ENCODE measurements around the gene FRG2. TPM values are rescaled to one million over a fixed set of nuclear protein-coding genes. Genes with fewer than 3 reads are reported as not detected.
"Not testable (repeated sequence)": the region's sequence is repeated elsewhere in the genome, so short reads cannot be mapped to it uniquely, and the experiment has no call there.

FRG2 gene
- total RNA-seq (not detected in 2 replicates), polyA plus RNA-seq (not detected in 2 replicates)

GRCh38 chr4:190027156-190027555, at the start of gene FRG2:
TSS of gene FRG2 (minus strand) at chr4:190027256. CDS start at chr4:190027204, 52 bp downstream.
- H3K27me3 ChIP-seq; H2AFZ ChIP-seq; H3K4me2 ChIP-seq; DNase-seq (ENCODE audit: low spot score); H3K9me2 ChIP-seq (replicated peaks; ENCODE audit: insufficient read depth); H3K9me3 ChIP-seq (ENCODE audit: low read depth); H3K4me3 ChIP-seq; H3K4me1 ChIP-seq (ENCODE audit: insufficient read depth); H4K20me1 ChIP-seq (ENCODE audit: insufficient read depth, poor library complexity, severe bottlenecking); H3K79me2 ChIP-seq; H3K27ac ChIP-seq; H3K36me3 ChIP-seq (replicated peaks; ENCODE audit: insufficient read depth, low read depth): not testable (repeated sequence)
- 70% methylated on average over 1 of the region's 10 CpGs for WGBS (ENCODE audit: low lambda C conversion rate, missing lambda C conversion rate)

- not testable (repeated sequence) for H3K4me1 ChIP-seq (ENCODE audit: insufficient read depth); H3K27me3 ChIP-seq; H3K36me3 ChIP-seq (replicated peaks; ENCODE audit: insufficient read depth, low read depth); H3K9me2 ChIP-seq (replicated peaks; ENCODE audit: insufficient read depth); H3K79me2 ChIP-seq; H4K20me1 ChIP-seq (ENCODE audit: insufficient read depth, poor library complexity, severe bottlenecking); H3K4me3 ChIP-seq; H2AFZ ChIP-seq; H3K27ac ChIP-seq; H3K9me3 ChIP-seq (ENCODE audit: low read depth); H3K4me2 ChIP-seq
- DNase-seq (ENCODE audit: low spot score), result peak; percentile 6
- 87% methylated on average over 38 of the region's 45 CpGs for WGBS (ENCODE audit: low lambda C conversion rate, missing lambda C conversion rate)
Observed at GRCh38 chr4:190068351-190068750, 41.3 kb upstream of the FRG2 start.

- H3K27me3 ChIP-seq; H3K27ac ChIP-seq; H3K36me3 ChIP-seq (replicated peaks; ENCODE audit: insufficient read depth, low read depth); H2AFZ ChIP-seq; H3K9me2 ChIP-seq (replicated peaks; ENCODE audit: insufficient read depth); H3K9me3 ChIP-seq (ENCODE audit: low read depth); DNase-seq (ENCODE audit: low spot score); H3K79me2 ChIP-seq; H4K20me1 ChIP-seq (ENCODE audit: insufficient read depth, poor library complexity, severe bottlenecking); H3K4me2 ChIP-seq; H3K4me3 ChIP-seq; H3K4me1 ChIP-seq (ENCODE audit: insufficient read depth): not testable (repeated sequence)
- WGBS (ENCODE audit: low lambda C conversion rate, missing lambda C conversion rate), result 80% methylated on average over 3 of the region's 3 CpGs
Observed at GRCh38 chr4:190064805-190065204, 37.7 kb upstream of the FRG2 start.

GRCh38 chr4:190064342-190064741, 37.3 kb upstream of the FRG2 start, which contains the start of gene DBET:
TSS of gene DBET (plus strand) at chr4:190064502.
- H2AFZ ChIP-seq; H3K27ac ChIP-seq; H3K4me2 ChIP-seq; H3K36me3 ChIP-seq (replicated peaks; ENCODE audit: insufficient read depth, low read depth); H3K9me3 ChIP-seq (ENCODE audit: low read depth); H3K9me2 ChIP-seq (replicated peaks; ENCODE audit: insufficient read depth); H4K20me1 ChIP-seq (ENCODE audit: insufficient read depth, poor library complexity, severe bottlenecking); H3K79me2 ChIP-seq; H3K4me3 ChIP-seq; DNase-seq (ENCODE audit: low spot score); H3K4me1 ChIP-seq (ENCODE audit: insufficient read depth); H3K27me3 ChIP-seq: not testable (repeated sequence)
- 49% methylated on average over 2 of the region's 2 CpGs for WGBS (ENCODE audit: low lambda C conversion rate, missing lambda C conversion rate)

GRCh38 chr4:190058997-190059396, 31.9 kb upstream of the FRG2 start:
- not testable (repeated sequence) for H3K9me3 ChIP-seq (ENCODE audit: low read depth); H3K27ac ChIP-seq; H3K4me1 ChIP-seq (ENCODE audit: insufficient read depth); DNase-seq (ENCODE audit: low spot score); H2AFZ ChIP-seq; H3K4me2 ChIP-seq; H3K9me2 ChIP-seq (replicated peaks; ENCODE audit: insufficient read depth); H4K20me1 ChIP-seq (ENCODE audit: insufficient read depth, poor library complexity, severe bottlenecking); H3K36me3 ChIP-seq (replicated peaks; ENCODE audit: insufficient read depth, low read depth); H3K4me3 ChIP-seq; H3K79me2 ChIP-seq; H3K27me3 ChIP-seq
- WGBS (ENCODE audit: low lambda C conversion rate, missing lambda C conversion rate), result 46% methylated on average over 2 of the region's 4 CpGs

GRCh38 chr4:190049378-190050239, 22.6 kb upstream of the FRG2 start:
- H2AFZ ChIP-seq; H3K4me2 ChIP-seq; H4K20me1 ChIP-seq (ENCODE audit: insufficient read depth, poor library complexity, severe bottlenecking); H3K27ac ChIP-seq; H3K79me2 ChIP-seq; H3K27me3 ChIP-seq; H3K4me3 ChIP-seq; DNase-seq (ENCODE audit: low spot score); H3K9me2 ChIP-seq (replicated peaks; ENCODE audit: insufficient read depth); H3K4me1 ChIP-seq (ENCODE audit: insufficient read depth); H3K9me3 ChIP-seq (ENCODE audit: low read depth); H3K36me3 ChIP-seq (replicated peaks; ENCODE audit: insufficient read depth, low read depth): not testable (repeated sequence)
- 83% methylated on average over 5 of the region's 28 CpGs for WGBS (ENCODE audit: low lambda C conversion rate, missing lambda C conversion rate)

- H3K9me2 ChIP-seq (replicated peaks; ENCODE audit: insufficient read depth); H3K4me1 ChIP-seq (ENCODE audit: insufficient read depth); H3K4me3 ChIP-seq; H3K27me3 ChIP-seq; H3K4me2 ChIP-seq; DNase-seq (ENCODE audit: low spot score); H3K27ac ChIP-seq; H3K9me3 ChIP-seq (ENCODE audit: low read depth); H4K20me1 ChIP-seq (ENCODE audit: insufficient read depth, poor library complexity, severe bottlenecking); H3K79me2 ChIP-seq; H2AFZ ChIP-seq; H3K36me3 ChIP-seq (replicated peaks; ENCODE audit: insufficient read depth, low read depth): not testable (repeated sequence)
- WGBS (ENCODE audit: low lambda C conversion rate, missing lambda C conversion rate), result 16% methylated on average over 2 of the region's 12 CpGs
Observed at GRCh38 chr4:190047627-190048026, 20.6 kb upstream of the FRG2 start.

GRCh38 chr4:190040873-190041272, 13.8 kb upstream of the FRG2 start:
- H2AFZ ChIP-seq; H3K27me3 ChIP-seq; H3K79me2 ChIP-seq; H3K36me3 ChIP-seq (replicated peaks; ENCODE audit: insufficient read depth, low read depth); H3K4me2 ChIP-seq; H3K4me1 ChIP-seq (ENCODE audit: insufficient read depth); H3K9me2 ChIP-seq (replicated peaks; ENCODE audit: insufficient read depth); H3K27ac ChIP-seq; DNase-seq (ENCODE audit: low spot score); H3K9me3 ChIP-seq (ENCODE audit: low read depth); H4K20me1 ChIP-seq (ENCODE audit: insufficient read depth, poor library complexity, severe bottlenecking); H3K4me3 ChIP-seq: not testable (repeated sequence)
- 63% methylated on average over 20 of the region's 40 CpGs for WGBS (ENCODE audit: low lambda C conversion rate, missing lambda C conversion rate)
